Mononuclear cell (primary cell): ENCODE data around the gene LYZL6. TPM values are rescaled to one million over a fixed set of nuclear protein-coding genes. Genes with fewer than 3 reads are reported as not detected.
"Not testable (repeated sequence)": the region's sequence is repeated elsewhere in the genome, so short reads cannot be mapped to it uniquely, and the experiment has no call there.

Experiments
- H3K27me3 ChIP-seq: 2 replicates; pipeline ENCODE4 v1.6.0; 2011; ENCODE audit warnings: low read length, control low read depth; ENCODE audit not compliant: insufficient read depth
- H3K4me1 ChIP-seq: 2 replicates; pipeline ENCODE4 v1.5.1; 2011; ENCODE audit warnings: mild to moderate bottlenecking, low read length, control low read depth; ENCODE audit not compliant: insufficient read depth
- H3K4me3 ChIP-seq: 2 replicates; pipeline ENCODE4 v1.5.1; 2011; ENCODE audit warnings: mild to moderate bottlenecking, low read length, moderate library complexity
- H3K9me3 ChIP-seq: 2 replicates; pipeline ENCODE4 v1.5.1; 2011; ENCODE audit warnings: low read depth, mild to moderate bottlenecking, control low read depth, low read length
- total RNA-seq: library from RNA; depleted of rRNA; stranded (reverse); fragments of >200 nt; gene quantifications from one replicate; pipeline ENCODE4 v1.2.3, GENCODE V29; 2012

Gene LYZL6
- total RNA-seq, 1 donor, result not detected

GRCh38 chr17:35906191-35906925 is 37.2 kb downstream of the LYZL6 start:
- no peaks in the 10 kb centered on the region for H3K9me3 ChIP-seq
- H3K4me1 ChIP-seq, result peaks cover 7% of the 10 kb centered on the region
- no peak overlapping the region for H3K4me3 ChIP-seq
- no peaks in the 10 kb centered on the region for H3K27me3 ChIP-seq

DNA sequence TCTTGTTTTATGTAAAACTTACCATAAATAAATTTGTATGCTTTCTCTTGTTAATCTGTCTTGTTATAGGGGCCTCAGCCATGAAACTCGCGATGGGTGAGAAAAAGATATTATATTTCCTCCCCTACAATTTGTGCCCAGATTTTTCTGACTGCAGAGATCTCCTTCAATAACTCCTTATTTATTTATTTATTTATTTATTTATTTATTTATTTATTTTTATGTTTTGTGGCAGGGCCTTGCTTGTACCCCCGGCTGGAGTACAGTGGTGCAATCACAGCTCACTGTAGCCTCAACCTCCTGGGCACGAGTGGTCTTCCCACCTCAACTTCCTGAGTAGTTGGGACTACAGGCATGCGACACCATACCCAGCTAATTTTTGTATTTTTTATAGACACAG is 40.1 kb downstream of the LYZL6 start:
- H3K4me3 ChIP-seq, result no peak overlapping the region
- no peaks in the 10 kb centered on the region for H3K9me3 ChIP-seq
- H3K4me1 ChIP-seq, result peaks cover 34% of the 10 kb centered on the region

GRCh38 chr17:35901631-35902175 is 41.8 kb downstream of the LYZL6 start:
- Histone ChIP-seq H3K4me3 (no peak overlapping the region), H3K9me3 (no peaks in the 10 kb centered on the region), H3K27me3 (no peaks in the 10 kb centered on the region), H3K4me1 (peaks cover 51% of the 10 kb centered on the region)

More for the DNA sequence above, 40.1 kb downstream of the LYZL6 start:
- H3K27me3 ChIP-seq, result no peaks in the 10 kb centered on the region

DNA sequence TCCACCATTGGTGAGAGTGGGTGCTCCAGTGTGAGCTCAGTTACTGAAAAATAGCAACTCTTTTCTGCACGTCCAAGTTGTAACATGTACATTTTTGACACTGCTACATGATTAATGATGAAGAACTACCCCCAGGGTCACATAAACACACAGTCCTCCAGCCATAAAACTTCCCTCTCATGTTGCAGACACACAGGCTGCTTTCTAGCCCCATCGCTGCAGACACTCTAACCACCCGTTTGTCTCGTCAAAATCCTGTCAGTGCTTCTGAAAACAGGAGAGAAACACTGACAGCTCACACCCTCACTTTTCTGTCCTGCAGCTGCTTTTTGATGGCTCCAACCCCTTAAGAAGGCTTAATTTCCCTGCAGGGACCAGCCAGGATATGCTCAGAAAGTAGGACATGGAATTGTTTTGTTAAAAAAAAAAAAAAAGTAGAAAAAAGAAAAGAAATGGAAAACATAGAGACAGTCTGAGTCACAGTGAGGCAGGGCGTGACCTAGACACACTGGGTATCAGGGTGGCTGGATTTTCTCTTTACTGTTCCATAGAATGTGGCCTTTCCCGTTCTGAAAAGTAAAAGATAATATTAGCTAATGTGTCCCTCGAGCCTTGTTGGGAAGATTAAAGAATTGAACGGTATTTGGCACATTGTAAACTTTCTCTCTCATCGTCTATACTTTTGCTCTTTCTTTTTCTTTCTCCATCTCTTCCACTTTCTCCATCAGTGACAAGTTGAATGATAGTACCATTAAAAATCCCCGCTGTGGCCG is 42.6 kb downstream of the LYZL6 start:
- Histone ChIP-seq H3K4me3 (no peak overlapping the region), H3K4me1 (peaks cover 59% of the 10 kb centered on the region), H3K27me3 (no peaks in the 10 kb centered on the region), H3K9me3 (no peaks in the 10 kb centered on the region)

- Histone ChIP-seq H3K4me1 (peaks cover 65% of the 10 kb centered on the region), H3K4me3 (no peak overlapping the region), H3K27me3 (no peaks in the 10 kb centered on the region), H3K9me3 (no peaks in the 10 kb centered on the region)
Observed at GRCh38 chr17:35900280-35900679, 43.2 kb downstream of the LYZL6 start.

DNA sequence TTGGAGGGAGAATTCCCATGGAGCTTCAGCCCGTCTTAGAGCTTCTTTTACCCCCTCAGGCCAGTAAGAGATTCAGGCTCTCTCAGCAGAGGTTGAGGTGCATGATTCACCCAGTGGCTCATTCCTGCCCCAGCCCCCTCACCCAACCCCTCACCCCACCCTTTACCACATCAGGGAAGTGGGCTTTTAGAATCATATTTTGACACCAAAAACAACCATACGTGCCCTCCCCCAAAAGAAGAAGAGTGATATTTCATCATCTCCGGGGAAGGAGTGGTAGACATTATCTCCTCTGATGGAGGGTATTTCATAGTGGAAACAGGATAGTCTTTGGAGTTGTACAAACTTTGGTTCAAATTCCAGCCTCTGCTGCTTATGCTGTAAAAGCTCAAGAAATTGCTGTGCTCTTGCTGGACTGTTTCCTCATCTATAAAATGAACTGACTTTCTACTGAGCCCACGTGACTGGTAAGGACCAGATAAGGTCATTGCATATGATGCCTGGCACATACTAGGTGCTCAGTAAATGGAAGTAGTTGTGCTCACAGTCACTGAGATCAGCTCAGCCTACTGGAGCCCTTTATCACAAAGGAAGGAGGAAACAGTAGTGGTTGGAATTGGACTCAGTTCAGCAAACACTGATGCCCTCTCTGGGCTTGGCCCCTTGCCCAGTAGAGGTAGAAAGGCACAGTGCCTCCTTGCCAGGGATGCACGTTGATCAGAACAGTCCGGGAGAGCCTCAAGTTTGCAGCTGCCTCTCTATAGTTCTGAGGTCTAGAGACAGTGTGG is 45.0 kb downstream of the LYZL6 start:
- H3K27me3 ChIP-seq, result no peaks in the 10 kb centered on the region
- H3K9me3 ChIP-seq, result no peaks in the 10 kb centered on the region
- H3K4me3 ChIP-seq, result no peak overlapping the region
- peaks cover 73% of the 10 kb centered on the region for H3K4me1 ChIP-seq

- not testable (repeated sequence) for H3K27me3 ChIP-seq, H3K4me3 ChIP-seq, H3K9me3 ChIP-seq
- peaks cover 79% of the 10 kb centered on the region for H3K4me1 ChIP-seq
Observed at GRCh38 chr17:35897772-35898171, 45.7 kb downstream of the LYZL6 start.

GRCh38 chr17:35895636-35896587 is 47.6 kb downstream of the LYZL6 start:
- Histone ChIP-seq H3K4me3 (no peak overlapping the region), H3K9me3 (no peaks in the 10 kb centered on the region), H3K27me3 (no peaks in the 10 kb centered on the region), H3K4me1 (peaks cover 86% of the 10 kb centered on the region)

DNA sequence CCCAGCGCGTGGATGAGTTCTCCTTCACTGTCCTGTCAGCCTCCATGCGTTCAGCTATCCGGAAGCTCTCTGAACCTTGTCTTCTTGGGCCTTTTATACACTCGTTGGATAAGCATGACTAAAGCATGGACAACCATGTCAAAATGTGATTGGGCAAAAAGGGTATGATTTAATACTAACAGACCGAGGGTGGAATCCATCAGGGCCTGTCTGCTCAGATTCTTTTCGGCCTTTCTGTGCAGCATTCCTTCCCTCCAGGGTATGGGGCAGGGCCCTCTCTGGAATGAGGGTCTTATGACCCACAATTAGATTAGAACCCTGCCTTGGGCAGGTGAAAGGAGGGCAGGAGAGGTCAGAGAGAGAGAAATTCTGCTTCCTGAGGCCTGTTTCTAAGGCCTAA is 49.3 kb downstream of the LYZL6 start:
- Histone ChIP-seq H3K9me3 (no peaks in the 10 kb centered on the region), H3K27me3 (no peaks in the 10 kb centered on the region), H3K4me1 (peaks cover 84% of the 10 kb centered on the region), H3K4me3 (no peak overlapping the region)

- H3K27me3 ChIP-seq, result no peaks in the 10 kb centered on the region
- no peak overlapping the region for H3K4me3 ChIP-seq
- H3K9me3 ChIP-seq, result no peaks in the 10 kb centered on the region
- H3K4me1 ChIP-seq, result peaks cover 80% of the 10 kb centered on the region
Observed at GRCh38 chr17:35893751-35894150, 49.8 kb downstream of the LYZL6 start.

- Histone ChIP-seq H3K27me3 (no peaks in the 10 kb centered on the region), H3K9me3 (no peaks in the 10 kb centered on the region), H3K4me1 (peaks cover 66% of the 10 kb centered on the region), H3K4me3 (no peak overlapping the region)
Observed at GRCh38 chr17:35892091-35893035, 51.1 kb downstream of the LYZL6 start.

GRCh38 chr17:35891269-35891668 is 52.2 kb downstream of the LYZL6 start:
- H3K4me1 ChIP-seq, result peaks cover 55% of the 10 kb centered on the region
- no peaks in the 10 kb centered on the region for H3K9me3 ChIP-seq
- H3K4me3 ChIP-seq, result no peak overlapping the region
- H3K27me3 ChIP-seq, result no peaks in the 10 kb centered on the region

GRCh38 chr17:35890774-35891155 is 52.7 kb downstream of the LYZL6 start:
- no peaks in the 10 kb centered on the region for H3K9me3 ChIP-seq
- no peaks in the 10 kb centered on the region for H3K27me3 ChIP-seq
- peaks cover 50% of the 10 kb centered on the region for H3K4me1 ChIP-seq
- no peak overlapping the region for H3K4me3 ChIP-seq
